SK-N-SH treated with all-trans-retinoic acid at 6 μM for 48 hours (cell line): ENCODE measurements around the gene GDI2.

Experiments
- ARNTL ChIP-seq: fragments of 450-650 bp; formaldehyde crosslinking; IDR thresholded peaks from 2 replicates; pipeline ENCODE4 v1.5.0; 2020; ENCODE audit warnings: low read depth, mild to moderate bottlenecking, moderate library complexity, borderline replicate concordance
- CSRNP3 ChIP-seq: fragments of 250-450 bp; sonication (Bioruptor Pico); IDR thresholded peaks from 2 replicates; pipeline ENCODE4 v1.5.1; 2021; ENCODE audit warnings: mild to moderate bottlenecking, moderate library complexity
- ISL1 ChIP-seq: fragments of 250-450 bp; sonication (Bioruptor Pico); IDR thresholded peaks from 2 replicates; pipeline ENCODE4 v2.1.2; 2022; ENCODE audit warnings: mild to moderate bottlenecking, moderate library complexity
- OSR1 ChIP-seq: fragments of 250-450 bp; sonication (Bioruptor Pico); IDR thresholded peaks from 2 replicates; pipeline ENCODE4 v1.8.0; 2022; ENCODE audit warnings: moderate library complexity, mild to moderate bottlenecking, inconsistent platforms
- TOX ChIP-seq: fragments of 250-450 bp; sonication (Bioruptor Pico); IDR thresholded peaks from 2 replicates; pipeline ENCODE4 v1.8.0; 2021; ENCODE audit warnings: mild to moderate bottlenecking, moderate library complexity, borderline replicate concordance
- TSHZ2 ChIP-seq: fragments of 250-450 bp; sonication (Bioruptor Pico); IDR thresholded peaks from 2 replicates; pipeline ENCODE4 v1.5.0; 2020; ENCODE audit warnings: mild to moderate bottlenecking, moderate library complexity
- ZFP30 ChIP-seq: fragments of 450-650 bp; formaldehyde crosslinking; IDR thresholded peaks from 2 replicates; pipeline ENCODE4 v1.5.0; 2022; ENCODE audit warnings: mild to moderate bottlenecking, moderate library complexity
- TF ChIP-seq, protein P1 (sequence below): fragments of 250-450 bp; sonication (Bioruptor Pico); IDR thresholded peaks from 2 replicates; pipeline ENCODE4 v1.5.1; 2020; ENCODE audit warnings: low read depth, mild to moderate bottlenecking, moderate library complexity

DNA sequence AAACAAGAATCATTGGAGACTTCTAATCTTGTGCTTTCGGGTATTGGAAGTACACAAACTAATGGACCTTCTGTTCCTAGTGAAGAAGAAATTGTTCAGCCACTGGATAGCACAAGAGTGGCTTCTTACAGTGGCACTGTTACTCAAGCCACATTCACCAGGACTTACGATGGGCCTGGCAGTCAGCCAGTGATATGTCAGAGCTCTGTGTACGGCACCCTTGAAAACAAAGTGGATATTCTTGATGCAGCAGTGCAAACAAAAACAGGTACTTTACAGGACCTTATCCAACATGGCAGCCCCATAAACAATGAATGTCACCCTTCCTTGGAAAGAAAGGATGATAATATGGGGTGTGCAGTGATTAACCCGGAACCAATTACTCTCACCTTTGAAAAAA, 67.0 kb downstream of the GDI2 start:
- TF ChIP-seq ZFP30 (no peak), TOX (CRISPR knock-in tag) (no peak), CSRNP3 (CRISPR knock-in tag) (no peak), OSR1 (CRISPR knock-in tag) (no peak), ARNTL (CRISPR knock-in tag) (no peak), TSHZ2 (CRISPR knock-in tag) (no peak), ISL1 (no peak)
- TF ChIP-seq, protein P1, sequence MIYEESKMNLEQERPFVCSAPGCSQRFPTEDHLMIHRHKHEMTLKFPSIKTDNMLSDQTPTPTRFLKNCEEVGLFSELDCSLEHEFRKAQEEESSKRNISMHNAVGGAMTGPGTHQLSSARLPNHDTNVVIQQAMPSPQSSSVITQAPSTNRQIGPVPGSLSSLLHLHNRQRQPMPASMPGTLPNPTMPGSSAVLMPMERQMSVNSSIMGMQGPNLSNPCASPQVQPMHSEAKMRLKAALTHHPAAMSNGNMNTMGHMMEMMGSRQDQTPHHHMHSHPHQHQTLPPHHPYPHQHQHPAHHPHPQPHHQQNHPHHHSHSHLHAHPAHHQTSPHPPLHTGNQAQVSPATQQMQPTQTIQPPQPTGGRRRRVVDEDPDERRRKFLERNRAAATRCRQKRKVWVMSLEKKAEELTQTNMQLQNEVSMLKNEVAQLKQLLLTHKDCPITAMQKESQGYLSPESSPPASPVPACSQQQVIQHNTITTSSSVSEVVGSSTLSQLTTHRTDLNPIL (CRISPR knock-in tag): no peak
